CD4-positive, alpha-beta T cell (primary cell): ENCODE data around the gene SYNGR3. TPM values are rescaled to one million over a fixed set of nuclear protein-coding genes. Genes with fewer than 3 reads are reported as not detected.
"Not testable (repeated sequence)": the region's sequence is repeated elsewhere in the genome, so short reads cannot be mapped to it uniquely, and the experiment has no call there.

Experiments used
- ATAC-seq: fragments of 200-7000 bp; cut with Tn5 transposase; one replicate; pipeline ENCODE4 v1.10.0; 2022; ENCODE audit warnings: mild to moderate bottlenecking; ENCODE audit not compliant: poor library complexity
- CTCF ChIA-PET: fragments of 350-600 bp; sonication (Branson Sonifier 250); formaldehyde crosslinking; loops from one replicate; lab custom pipeline; 2021; ENCODE audit warnings: antibody characterized with exemption, inconsistent platforms; lab: Charles Lee
- POLR2A ChIA-PET: fragments of 350-600 bp; sonication (Branson Sonifier 250); formaldehyde crosslinking; loops from one replicate; lab custom pipeline; 2021; ENCODE audit warnings: antibody characterized with exemption, inconsistent platforms; lab: Charles Lee
- DNase-seq, 14 experiments: peaks; one replicate each; pipeline ENCODE4 v3.0.0-alpha.2; 2013 to 2020; ENCODE audit warnings: mixed read lengths in 2 of 14
- H3K27ac ChIP-seq, 2 donors: one replicate each; pipeline versions ENCODE4 v1.5.1 to v1.7.0; 2013; ENCODE audit warnings: low read length in 2 of 2, low read depth in 1 of 2, mild to moderate bottlenecking in 1 of 2
- H3K27me3 ChIP-seq, 2 experiments: 1 replicate in 1 of 2; 2 replicates in 1 of 2; pipeline versions ENCODE4 v1.6.1 to v1.7.0; 2013; ENCODE audit warnings: low read length in 2 of 2, control low read depth in 1 of 2, mild to moderate bottlenecking in 1 of 2, moderate library complexity in 1 of 2; ENCODE audit not compliant: insufficient read depth in 2 of 2, control insufficient read depth in 1 of 2
- H3K36me3 ChIP-seq: one replicate; pipeline ENCODE4 v1.6.1; 2013; ENCODE audit warnings: low read length, control low read depth; ENCODE audit not compliant: insufficient read depth
- H3K4me1 ChIP-seq: one replicate; pipeline ENCODE4 v1.6.1; 2013; ENCODE audit warnings: low read length, control low read depth; ENCODE audit not compliant: insufficient read depth
- H3K4me3 ChIP-seq: one replicate; pipeline ENCODE4 v1.5.1; 2013; ENCODE audit warnings: mild to moderate bottlenecking, low read length, moderate library complexity
- H3K9me3 ChIP-seq, 2 experiments: 1 replicate in 1 of 2; 2 replicates in 1 of 2; pipeline versions ENCODE4 v1.6.1 to v1.7.0; 2013; ENCODE audit warnings: low read length in 2 of 2, mild to moderate bottlenecking in 2 of 2, control low read depth in 1 of 2, moderate library complexity in 1 of 2; ENCODE audit not compliant: control insufficient read depth in 1 of 2, insufficient read depth in 1 of 2
- H3K27ac Mint-ChIP-seq: one replicate; pipeline ENCODE4 v1.8.0; 2020; ENCODE audit warnings: mixed read lengths
- H3K27me3 Mint-ChIP-seq: one replicate; pipeline ENCODE4 v1.8.0; 2021; ENCODE audit warnings: mixed read lengths
- H3K36me3 Mint-ChIP-seq: one replicate; pipeline ENCODE4 v1.8.0; 2021; ENCODE audit warnings: low read depth, mixed read lengths
- H3K4me1 Mint-ChIP-seq: one replicate; pipeline ENCODE4 v1.8.0; 2021; ENCODE audit warnings: low read depth, mixed read lengths
- H3K4me3 Mint-ChIP-seq: one replicate; pipeline ENCODE4 v1.8.0; 2020; ENCODE audit warnings: mild to moderate bottlenecking, mixed read lengths
- H3K9me3 Mint-ChIP-seq: one replicate; pipeline ENCODE4 v1.8.0; 2020; ENCODE audit warnings: mixed read lengths
- CTCF ChIP-seq: fragments of 200-600 bp; IDR thresholded peaks from one replicate; pipeline ENCODE4 v1.8.0; 2022; ENCODE audit warnings: antibody characterized with exemption, mild to moderate bottlenecking
- intact Hi-C, 2 experiments: fragments of 100-400 bp; cut with DNase I in 1 of 2; cut with micrococcal nuclease in 1 of 2; formaldehyde crosslinking; loops; one replicate each; pipeline versions ENCODE4 v1.15.1 to v1.9.0; 2023 to 2025; cut with DNase I, micrococcal nuclease
- total RNA-seq, 174 experiments: library from RNA in 2 of 174; stranded (reverse) in 2 of 174; gene quantifications; one replicate each; pipeline ENCODE4 v1.2.3 and lab custom pipeline; 2021 to 2026

The SYNGR3 gene
- total RNA-seq, 2 experiments from 2014 or later: 3.8 to 3.9 TPM

DNA sequence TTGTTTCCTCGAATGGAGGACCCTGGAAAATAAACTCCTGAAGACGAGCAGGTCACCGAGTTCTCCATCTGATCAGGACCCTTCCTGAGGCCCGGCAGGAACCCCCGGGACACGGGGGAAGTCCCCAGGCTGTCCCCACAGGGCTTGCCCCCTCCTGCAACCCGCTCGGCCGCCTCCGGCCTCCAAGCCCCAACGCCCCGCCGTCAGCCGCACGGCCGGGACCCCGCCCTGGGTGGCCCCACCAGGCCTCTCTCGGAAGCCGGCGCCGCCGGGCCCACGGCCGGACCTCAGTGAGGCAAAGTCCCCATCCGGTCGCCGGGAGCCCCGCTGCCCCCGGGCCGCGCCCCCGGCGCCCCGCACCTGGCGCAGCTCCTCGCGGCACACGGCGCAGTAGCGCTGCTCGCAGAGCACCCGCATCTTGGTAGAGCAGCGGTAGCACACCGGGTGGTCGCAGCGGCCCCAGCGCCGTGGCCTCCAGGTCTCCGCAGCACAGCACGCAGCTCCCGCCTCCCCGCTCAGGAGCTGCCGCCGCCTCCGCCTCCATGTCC, 19.5 kb downstream of the SYNGR3 start:
- ChIA-PET CTCF (no interaction called here), POLR2A (interaction anchor here (0.6 to 5.5 kb wide), 7 partner anchors 14 to 146 kb away, joined by 3 to 30 read pairs (median 4); partner anchors contain the start of genes GFER, RPS2, TBL3 and TRAF7)
- Histone ChIP-seq H3K27me3 (no peaks in the 10 kb centered on the region), H3K9me3 (no peaks in the 10 kb centered on the region), H3K36me3 (peaks cover 14% of the 10 kb centered on the region), H3K27ac (peak overlapping the region; percentile 2 to 29), H3K4me3 (peak overlapping the region; percentile 63), H3K4me1 (peaks cover 59% of the 10 kb centered on the region)
- H3K4me3 Mint-ChIP-seq: peak overlapping the region; percentile 93
- peaks cover 40% of the 10 kb centered on the region for H3K4me1 Mint-ChIP-seq
- intact Hi-C loops: loop anchor here in 1 of 2 experiments (1.0 to 5.0 kb wide), 4 partner anchors 17 to 48 kb away; partner anchors contain the start of genes NTHL1, TBL3 and TSC2
- no peaks in the 10 kb centered on the region for H3K27me3 Mint-ChIP-seq
- no peaks in the 10 kb centered on the region for H3K9me3 Mint-ChIP-seq
- DNase-seq (no peak), ATAC-seq (peak; percentile 51)
- TF ChIP-seq CTCF: no peak
- peak overlapping the region; percentile 88 for H3K27ac Mint-ChIP-seq
- peaks cover 7% of the 10 kb centered on the region for H3K36me3 Mint-ChIP-seq

GRCh38 chr16:2009791-2010510, 20.2 kb downstream of the SYNGR3 start, which contains the start of gene ZNF598:
Gene ZNF598 (minus strand): TSS chr16:2009821.
- H3K27ac Mint-ChIP-seq: peak within 1 kb of the TSS; percentile 92
- peaks cover 40% of the 10 kb centered on the region for H3K4me1 Mint-ChIP-seq
- TF ChIP-seq CTCF: no peak
- ATAC-seq (peak; percentile 91), DNase-seq (peak; percentile 47 to 93 (median 75))
- Histone ChIP-seq H3K27ac (peak within 1 kb of the TSS; percentile 78 to 89), H3K4me1 (peaks cover 52% of the 10 kb centered on the region), H3K4me3 (peak within 1 kb of the TSS; percentile 68), H3K36me3 (peaks cover 11% of the 10 kb centered on the region), H3K9me3 (no peaks in the 10 kb centered on the region), H3K27me3 (no peaks in the 10 kb centered on the region)
- H3K4me3 Mint-ChIP-seq: peak within 1 kb of the TSS; percentile 93
- CTCF ChIA-PET: no interaction called here
- POLR2A ChIA-PET: interaction anchor here (1.0 to 5.5 kb wide), 4 partner anchors 14 to 146 kb away, joined by 4 to 30 read pairs (median 6); partner anchors contain the start of genes RPS2, TBL3 and TRAF7
- intact Hi-C loops: loop anchor here in 1 of 2 experiments (1.0 to 5.0 kb wide), 4 partner anchors 18 to 49 kb away; partner anchors contain the start of genes NTHL1, TBL3 and TSC2
- H3K27me3 Mint-ChIP-seq: no peaks in the 10 kb centered on the region
- no peaks in the 10 kb centered on the region for H3K9me3 Mint-ChIP-seq
- H3K36me3 Mint-ChIP-seq: peaks cover 7% of the 10 kb centered on the region

DNA sequence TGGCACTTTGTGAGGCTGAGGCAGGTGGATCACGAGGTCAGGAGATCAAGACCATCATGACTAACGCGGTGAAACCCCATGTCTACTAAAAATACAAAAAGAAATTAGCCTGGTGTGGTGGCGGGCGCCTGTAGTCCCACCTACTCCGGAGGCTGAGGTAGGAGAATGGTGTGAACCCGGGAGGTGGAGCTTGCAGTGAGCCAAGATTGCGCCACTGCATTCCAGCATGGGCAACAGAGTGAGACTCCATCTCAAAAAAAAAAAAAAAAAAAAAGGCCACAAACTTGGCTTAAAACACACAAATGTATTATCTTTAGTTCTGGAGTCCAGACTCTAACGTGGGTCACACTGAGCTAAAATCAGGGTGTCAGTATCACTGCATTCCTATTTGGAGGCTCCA, 22.0 kb downstream of the SYNGR3 start:
- H3K36me3 ChIP-seq, DNase-seq, intact Hi-C loops, H3K4me3 ChIP-seq, H3K27me3 Mint-ChIP-seq, ATAC-seq, H3K36me3 Mint-ChIP-seq, H3K9me3 ChIP-seq, H3K9me3 Mint-ChIP-seq, H3K27ac Mint-ChIP-seq, H3K27me3 ChIP-seq, H3K27ac ChIP-seq, H3K4me3 Mint-ChIP-seq: not testable (repeated sequence)
- peaks cover 36% of the 10 kb centered on the region for H3K4me1 ChIP-seq
- H3K4me1 Mint-ChIP-seq: peaks cover 27% of the 10 kb centered on the region
- POLR2A ChIA-PET: interaction anchor here (5.5 kb wide), 1 partner anchor 144 kb away, joined by 30 read pairs; the partner anchor contains the start of gene TRAF7
- CTCF ChIA-PET: interaction anchor here (1.2 kb wide), 1 partner anchor 8 kb away, joined by 3 read pairs; no protein-coding TSS in a partner anchor
